Measurements from ENCODE around the gene SERPINE1. TPM values are rescaled to one million over a fixed set of nuclear protein-coding genes. Genes with fewer than 3 reads are reported as not detected.
"Not testable (repeated sequence)": the region's sequence is repeated elsewhere in the genome, so short reads cannot be mapped to it uniquely, and the experiment has no call there.

Gene SERPINE1
- total RNA-seq, 1 experiment from 2014 or later: 12.8 TPM

DNA sequence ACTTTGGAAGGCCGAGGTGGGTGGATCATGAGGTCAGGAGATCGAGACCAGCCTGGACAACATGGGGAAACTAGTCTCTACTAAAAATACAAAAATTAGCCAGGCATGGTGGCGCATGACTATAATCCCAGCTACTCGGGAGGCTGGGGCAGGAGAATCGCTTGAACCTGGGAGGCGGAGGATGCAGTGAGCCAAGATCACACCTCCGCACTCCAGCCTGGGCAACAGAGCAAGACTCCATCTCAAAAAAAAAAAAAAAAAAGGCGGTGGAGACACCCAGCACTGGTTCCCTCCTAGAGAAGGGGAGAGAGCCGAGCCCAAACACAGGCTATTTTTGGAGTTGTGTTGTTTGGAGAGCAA, 5.3 kb upstream of the SERPINE1 start:
- ChIA-PET POLR2A (interaction anchor here (0.6 to 2.8 kb wide), 6 partner anchors 9 to 642 kb away, joined by 3 to 8 read pairs (median 3); partner anchors contain the start of gene SLC12A9), CTCF (interaction anchor here (1.3 to 2.2 kb wide), 2 partner anchors 22 to 27 kb away, joined by 3 to 13 read pairs; no protein-coding TSS in a partner anchor)
- H3K4me1 ChIP-seq (ENCODE audit: control insufficient read depth in 1 of 2, insufficient read depth in 2 of 2, low read length in 2 of 2): peaks cover 66 to 99% of the 10 kb centered on the region in 2 experiments
- BruUV-seq (replicated peaks): TSS peak; percentile 94
- H3K79me2 ChIP-seq (ENCODE audit: insufficient read depth, low read length); H3K9me2 ChIP-seq (ENCODE audit: insufficient read depth); H3K27me3 ChIP-seq (ENCODE audit: insufficient read depth, low read length); RAD21 ChIA-PET (ENCODE audit: low non-redundant PET in 1 of 2, low total read pairs in 2 of 2, uncharacterized antibody in 2 of 2, unreplicated experiment in 2 of 2); H2AFZ ChIP-seq (ENCODE audit: low read depth, low read length, poor library complexity, severe bottlenecking); ATAC-seq; H4K20me1 ChIP-seq (ENCODE audit: insufficient read depth); H3K36me3 ChIP-seq (ENCODE audit: control insufficient read depth in 1 of 2, insufficient read depth in 2 of 2, low read length in 2 of 2); H3K9me3 ChIP-seq (ENCODE audit: control insufficient read depth in 1 of 2, insufficient read depth in 1 of 2, low read depth in 1 of 2, low read length in 2 of 2); DNase-seq (ENCODE audit: low read depth, low spot score); intact Hi-C loops (cut with micrococcal nuclease): not testable (repeated sequence)
- H3K27ac ChIP-seq (ENCODE audit: low read depth, low read length): peak overlapping the region; percentile 75
- H3K4me3 ChIP-seq (replicated peaks in 1 of 2; ENCODE audit: low read depth in 1 of 2, low read length in 2 of 2): peak overlapping the region; percentile 46 to 56
- H3K9ac ChIP-seq (ENCODE audit: low read length): peak overlapping the region; percentile 73
- peak overlapping the region; percentile 81 for H3K4me2 ChIP-seq (ENCODE audit: low read length)

DNA sequence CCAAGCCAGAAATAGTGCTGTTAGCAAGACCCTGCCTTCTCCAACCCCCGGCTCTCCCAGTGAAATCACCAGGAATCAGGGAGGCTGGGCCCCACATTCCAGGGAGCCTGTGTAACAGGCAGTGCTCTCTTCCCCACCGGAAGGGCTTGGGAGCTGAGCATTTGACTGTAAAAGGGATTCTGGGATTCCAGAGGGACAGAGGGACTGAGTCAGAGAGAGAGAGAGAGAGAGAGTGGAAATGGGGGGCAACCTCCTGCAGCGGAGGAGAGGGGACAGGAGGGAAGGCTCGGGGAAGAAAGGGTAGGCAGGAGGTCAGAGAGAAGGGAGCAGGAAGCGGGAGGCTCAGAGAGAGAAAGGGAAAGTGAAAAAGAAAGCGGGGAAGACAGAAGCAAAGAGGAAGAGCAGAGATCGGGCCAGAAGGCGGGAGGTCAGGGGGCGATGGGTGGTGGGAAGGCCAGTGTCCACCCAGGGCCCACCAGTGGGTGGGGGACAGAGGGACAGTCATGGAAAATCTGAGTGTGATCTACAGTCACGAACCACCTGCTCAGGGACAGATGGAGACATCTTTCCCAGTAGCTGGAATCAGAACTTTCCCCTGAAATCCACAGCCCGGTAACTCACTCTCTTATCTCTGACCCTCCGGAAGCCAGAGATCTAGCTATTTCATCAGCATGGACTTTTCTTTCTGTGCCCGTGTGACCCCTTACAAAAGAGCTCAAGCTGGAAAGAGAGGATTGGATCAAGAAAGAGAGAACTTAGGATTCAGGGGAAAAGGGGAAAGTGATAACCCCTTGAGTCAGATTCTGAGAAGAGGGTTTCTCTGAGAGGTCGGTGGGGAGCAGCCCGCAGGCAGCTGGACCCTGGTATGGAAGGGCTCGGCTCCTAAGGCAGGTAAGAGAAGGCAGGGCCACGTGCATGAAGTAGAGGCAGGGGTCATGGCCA, 4.6 kb upstream of the SERPINE1 start:
- ChIA-PET CTCF (interaction anchor here (1.3 to 2.2 kb wide), 3 partner anchors 16 to 27 kb away, joined by 3 to 13 read pairs (median 3); no protein-coding TSS in a partner anchor), POLR2A (interaction anchor here (0.6 to 2.8 kb wide), 7 partner anchors 8 to 642 kb away, joined by 3 to 8 read pairs (median 3); no protein-coding TSS in a partner anchor), RAD21 (ENCODE audit: low non-redundant PET in 1 of 2, low total read pairs in 2 of 2, uncharacterized antibody in 2 of 2, unreplicated experiment in 2 of 2) (no interaction called here)
- no peaks in the 10 kb centered on the region for H3K9me3 ChIP-seq (ENCODE audit: control insufficient read depth in 1 of 2, insufficient read depth in 1 of 2, low read depth in 1 of 2, low read length in 2 of 2)
- H3K27ac ChIP-seq (ENCODE audit: low read depth, low read length): peak overlapping the region; percentile 75
- no peaks in the 10 kb centered on the region for H4K20me1 ChIP-seq (ENCODE audit: insufficient read depth)
- peak overlapping the region; percentile 73 for H3K9ac ChIP-seq (ENCODE audit: low read length)
- ATAC-seq (peak; percentile 68), DNase-seq (ENCODE audit: low read depth, low spot score) (peak; percentile 63)
- no peaks in the 10 kb centered on the region for H3K9me2 ChIP-seq (ENCODE audit: insufficient read depth)
- no peaks in the 10 kb centered on the region for H3K36me3 ChIP-seq (ENCODE audit: control insufficient read depth in 1 of 2, insufficient read depth in 2 of 2, low read length in 2 of 2)
- H3K4me2 ChIP-seq (ENCODE audit: low read length): peak overlapping the region; percentile 81
- intact Hi-C loops (cut with micrococcal nuclease): no loop called here
- no peak overlapping the region for H2AFZ ChIP-seq (ENCODE audit: low read depth, low read length, poor library complexity, severe bottlenecking)
- peaks cover 69 to 99% of the 10 kb centered on the region in 2 experiments for H3K4me1 ChIP-seq (ENCODE audit: control insufficient read depth in 1 of 2, insufficient read depth in 2 of 2, low read length in 2 of 2)
- no TSS peak for BruUV-seq (replicated peaks)
- no peaks in the 10 kb centered on the region for H3K79me2 ChIP-seq (ENCODE audit: insufficient read depth, low read length)
- H3K4me3 ChIP-seq (replicated peaks in 1 of 2; ENCODE audit: low read depth in 1 of 2, low read length in 2 of 2): peak overlapping the region; percentile 46 to 56
- no peaks in the 10 kb centered on the region for H3K27me3 ChIP-seq (ENCODE audit: insufficient read depth, low read length)
- TF ChIP-seq POLR2A (IDR thresholded peaks at IDR 0.05; ENCODE audit: borderline replicate concordance, extremely low read depth, insufficient read depth, insufficient read length) (no peak), TCF7L2 (IDR thresholded peaks at IDR 0.05; ENCODE audit: borderline replicate concordance, extremely low read depth, insufficient read depth, insufficient read length) (peak; percentile 18), EZH2phosphoT487 (IDR thresholded peaks at IDR 0.05; ENCODE audit: borderline replicate concordance) (no peak), JUND (IDR thresholded peaks at IDR 0.05) (no peak), FOSL1 (IDR thresholded peaks at IDR 0.05; ENCODE audit: low read depth) (no peak), CEBPB (IDR thresholded peaks at IDR 0.05; ENCODE audit: low read depth) (no peak), YY1 (IDR thresholded peaks at IDR 0.05; ENCODE audit: extremely low read depth, insufficient replicate concordance, low read depth, low read length) (peak; percentile 83), POLR2AphosphoS5 (IDR thresholded peaks at IDR 0.05; ENCODE audit: low read depth, low read length) (peak; percentile 80), SIN3A (IDR thresholded peaks at IDR 0.05; ENCODE audit: low read depth) (no peak), ELF1 (IDR thresholded peaks at IDR 0.05; ENCODE audit: borderline replicate concordance, low read depth) (no peak)
- TF ChIP-seq, protein P1, sequence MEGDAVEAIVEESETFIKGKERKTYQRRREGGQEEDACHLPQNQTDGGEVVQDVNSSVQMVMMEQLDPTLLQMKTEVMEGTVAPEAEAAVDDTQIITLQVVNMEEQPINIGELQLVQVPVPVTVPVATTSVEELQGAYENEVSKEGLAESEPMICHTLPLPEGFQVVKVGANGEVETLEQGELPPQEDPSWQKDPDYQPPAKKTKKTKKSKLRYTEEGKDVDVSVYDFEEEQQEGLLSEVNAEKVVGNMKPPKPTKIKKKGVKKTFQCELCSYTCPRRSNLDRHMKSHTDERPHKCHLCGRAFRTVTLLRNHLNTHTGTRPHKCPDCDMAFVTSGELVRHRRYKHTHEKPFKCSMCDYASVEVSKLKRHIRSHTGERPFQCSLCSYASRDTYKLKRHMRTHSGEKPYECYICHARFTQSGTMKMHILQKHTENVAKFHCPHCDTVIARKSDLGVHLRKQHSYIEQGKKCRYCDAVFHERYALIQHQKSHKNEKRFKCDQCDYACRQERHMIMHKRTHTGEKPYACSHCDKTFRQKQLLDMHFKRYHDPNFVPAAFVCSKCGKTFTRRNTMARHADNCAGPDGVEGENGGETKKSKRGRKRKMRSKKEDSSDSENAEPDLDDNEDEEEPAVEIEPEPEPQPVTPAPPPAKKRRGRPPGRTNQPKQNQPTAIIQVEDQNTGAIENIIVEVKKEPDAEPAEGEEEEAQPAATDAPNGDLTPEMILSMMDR (IDR thresholded peaks at IDR 0.05 in 2 of 3, conservative IDR thresholded peaks at IDR 0.05 in 1 of 3; ENCODE audit: borderline replicate concordance in 1 of 3, insufficient read depth in 1 of 3, low read depth in 2 of 3, low read length in 2 of 3): no peak
- TF ChIP-seq, protein P2, sequence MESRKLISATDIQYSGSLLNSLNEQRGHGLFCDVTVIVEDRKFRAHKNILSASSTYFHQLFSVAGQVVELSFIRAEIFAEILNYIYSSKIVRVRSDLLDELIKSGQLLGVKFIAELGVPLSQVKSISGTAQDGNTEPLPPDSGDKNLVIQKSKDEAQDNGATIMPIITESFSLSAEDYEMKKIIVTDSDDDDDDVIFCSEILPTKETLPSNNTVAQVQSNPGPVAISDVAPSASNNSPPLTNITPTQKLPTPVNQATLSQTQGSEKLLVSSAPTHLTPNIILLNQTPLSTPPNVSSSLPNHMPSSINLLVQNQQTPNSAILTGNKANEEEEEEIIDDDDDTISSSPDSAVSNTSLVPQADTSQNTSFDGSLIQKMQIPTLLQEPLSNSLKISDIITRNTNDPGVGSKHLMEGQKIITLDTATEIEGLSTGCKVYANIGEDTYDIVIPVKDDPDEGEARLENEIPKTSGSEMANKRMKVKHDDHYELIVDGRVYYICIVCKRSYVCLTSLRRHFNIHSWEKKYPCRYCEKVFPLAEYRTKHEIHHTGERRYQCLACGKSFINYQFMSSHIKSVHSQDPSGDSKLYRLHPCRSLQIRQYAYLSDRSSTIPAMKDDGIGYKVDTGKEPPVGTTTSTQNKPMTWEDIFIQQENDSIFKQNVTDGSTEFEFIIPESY (IDR thresholded peaks at IDR 0.05; ENCODE audit: extremely low read depth, insufficient replicate concordance, low read length): peak; percentile 11
